HepG2 (cell line): Measurements from ENCODE around the gene ASXL1. TPM values are rescaled to one million over a fixed set of nuclear protein-coding genes. Genes with fewer than 3 reads are reported as not detected.

ENCODE experiments used
- AKAP8 ChIP-seq: sonication (generic); formaldehyde crosslinking; IDR thresholded peaks from 2 replicates; pipeline ENCODE4 v1.5.1; 2020; ENCODE audit warnings: mild to moderate bottlenecking, missing genetic modification reagents
- ARID3A ChIP-seq: IDR thresholded peaks from 2 replicates; pipeline ENCODE4 v1.6.1; 2012; ENCODE audit warnings: low read depth, low read length, improper control_type of control experiment
- CAMTA2 ChIP-seq: sonication (generic); formaldehyde crosslinking; IDR thresholded peaks from 2 replicates; pipeline ENCODE4 v1.4.0; 2020; ENCODE audit warnings: mild to moderate bottlenecking, missing genetic modification reagents, borderline replicate concordance
- HINFP ChIP-seq: sonication (generic); formaldehyde crosslinking; IDR thresholded peaks from 2 replicates; pipeline ENCODE4 v1.4.0; 2020; ENCODE audit warnings: low read depth, mild to moderate bottlenecking, missing genetic modification reagents
- IKZF5 ChIP-seq: IDR thresholded peaks from 2 replicates; pipeline ENCODE4 v1.6.1; 2018; ENCODE audit warnings: missing genetic modification reagents, mild to moderate bottlenecking, missing compliant biosample characterization
- JUND ChIP-seq: sonication (generic); formaldehyde crosslinking; IDR thresholded peaks from 2 replicates; pipeline ENCODE4 v1.8.0; 2022; ENCODE audit warnings: mild to moderate bottlenecking, missing genetic modification reagents
- KAT2B ChIP-seq: fragments of 150-350 bp; IDR thresholded peaks from 2 replicates; pipeline ENCODE4 v1.6.1; 2014; ENCODE audit warnings: low read depth, low read length, borderline replicate concordance
- MEIS2 ChIP-seq: sonication (generic); formaldehyde crosslinking; IDR thresholded peaks from 2 replicates; pipeline ENCODE4 v1.9.0; 2021; ENCODE audit warnings: mild to moderate bottlenecking, missing genetic modification reagents
- MIER3 ChIP-seq: IDR thresholded peaks from 2 replicates; pipeline ENCODE4 v1.6.1; 2016; ENCODE audit warnings: missing compliant biosample characterization, borderline replicate concordance
- SNAPC5 ChIP-seq: sonication (generic); formaldehyde crosslinking; IDR thresholded peaks from 2 replicates; pipeline ENCODE4 v1.8.1; 2023; ENCODE audit warnings: mild to moderate bottlenecking, missing genetic modification reagents, borderline replicate concordance
- TERF1 ChIP-seq: sonication (generic); formaldehyde crosslinking; IDR thresholded peaks from 2 replicates; pipeline ENCODE4 v1.8.0; 2022; ENCODE audit warnings: mild to moderate bottlenecking, missing genetic modification reagents, moderate library complexity
- ZC3H4 ChIP-seq: sonication (generic); formaldehyde crosslinking; IDR thresholded peaks from 2 replicates; pipeline ENCODE4 v1.4.0; 2020; ENCODE audit warnings: missing genetic modification reagents, borderline replicate concordance
- ZNF614 ChIP-seq: IDR thresholded peaks from 2 replicates; pipeline ENCODE4 v1.6.1; 2018; ENCODE audit warnings: missing biosample characterization, missing genetic modification reagents, inconsistent platforms, borderline replicate concordance
- ZNF646 ChIP-seq: sonication (generic); formaldehyde crosslinking; IDR thresholded peaks from 2 replicates; pipeline ENCODE4 v1.9.0; 2021; ENCODE audit warnings: mild to moderate bottlenecking, missing genetic modification reagents
- ZNF709 ChIP-seq: sonication (generic); formaldehyde crosslinking; IDR thresholded peaks from 2 replicates; pipeline ENCODE4 v1.5.0; 2020; ENCODE audit warnings: mild to moderate bottlenecking, missing genetic modification reagents
- ZSCAN21 ChIP-seq: sonication (generic); formaldehyde crosslinking; IDR thresholded peaks from 2 replicates; pipeline ENCODE4 v1.8.0; 2022; ENCODE audit warnings: mild to moderate bottlenecking, missing genetic modification reagents, moderate library complexity, borderline replicate concordance
- polyA plus RNA-seq, 8 experiments: library from polyadenylated mRNA; depleted of rRNA in 3 of 8; stranded (reverse) in 7 of 8; unstranded in 1 of 8; fragments of >200 nt; fragmentation: Illumina TruSeq in 4 of 8; extraction: Trizol in 4 of 8; gene quantifications; 2 replicates each; pipeline versions ENCODE4 v1.2.1 to v1.2.3, GENCODE V29; 2011 to 2016; ENCODE audit warnings: low read depth in 4 of 8, missing spikeins in 1 of 8, mixed read lengths in 1 of 8; ENCODE audit not compliant: insufficient read depth in 1 of 8
- total RNA-seq, 5 experiments: library from RNA; depleted of rRNA; stranded (reverse); fragments of >200 nt; fragmentation: Illumina TruSeq; extraction: Trizol; gene quantifications; 2 replicates each; pipeline ENCODE4 v1.2.3, GENCODE V29; 2016; ENCODE audit warnings: low read depth in 1 of 5

Gene ASXL1
- total and polyA plus RNA-seq, 2 of the 13 experiments (the other 11 are each of a cell fraction or from before 2014, with no cell fraction given) = 62.1 to 74.8 TPM

- TF ChIP-seq JUND (CRISPR knock-in tag) (0 out of 2 replicates have a peak, but pooled peaks have one; percentile 28), ARID3A (no peak), AKAP8 (no peak), ZSCAN21 (CRISPR knock-in tag) (no peak; the same call in 1 of the 2 replicates), IKZF5 (no peak), ZNF614 (CRISPR knock-in tag) (peak; percentile 9; the same call in 1 of the 2 replicates), SNAPC5 (CRISPR knock-in tag) (no peak), CAMTA2 (no peak), ZNF646 (CRISPR knock-in tag) (no peak), TERF1 (no peak), MIER3 (CRISPR knock-in tag) (no peak), MEIS2 (CRISPR knock-in tag) (peak; percentile 47; the same call in 1 of the 2 replicates), HINFP (CRISPR knock-in tag) (no peak), KAT2B (no peak), ZNF709 (CRISPR knock-in tag) (no peak), ZC3H4 (CRISPR knock-in tag) (no peak)
These were observed 126.3 kb downstream of the ASXL1 start (continued) for GRCh38 chr20:32484225-32484957.
